Measurements from ENCODE around the gene LYL1. TPM values are rescaled to one million over a fixed set of nuclear protein-coding genes. Genes with fewer than 3 reads are reported as not detected.

LYL1 gene
- total and polyA plus RNA-seq, 2 donors (not counting 1 experiment from before 2014, with no cell fraction given), result 112 to 125 TPM

DNA sequence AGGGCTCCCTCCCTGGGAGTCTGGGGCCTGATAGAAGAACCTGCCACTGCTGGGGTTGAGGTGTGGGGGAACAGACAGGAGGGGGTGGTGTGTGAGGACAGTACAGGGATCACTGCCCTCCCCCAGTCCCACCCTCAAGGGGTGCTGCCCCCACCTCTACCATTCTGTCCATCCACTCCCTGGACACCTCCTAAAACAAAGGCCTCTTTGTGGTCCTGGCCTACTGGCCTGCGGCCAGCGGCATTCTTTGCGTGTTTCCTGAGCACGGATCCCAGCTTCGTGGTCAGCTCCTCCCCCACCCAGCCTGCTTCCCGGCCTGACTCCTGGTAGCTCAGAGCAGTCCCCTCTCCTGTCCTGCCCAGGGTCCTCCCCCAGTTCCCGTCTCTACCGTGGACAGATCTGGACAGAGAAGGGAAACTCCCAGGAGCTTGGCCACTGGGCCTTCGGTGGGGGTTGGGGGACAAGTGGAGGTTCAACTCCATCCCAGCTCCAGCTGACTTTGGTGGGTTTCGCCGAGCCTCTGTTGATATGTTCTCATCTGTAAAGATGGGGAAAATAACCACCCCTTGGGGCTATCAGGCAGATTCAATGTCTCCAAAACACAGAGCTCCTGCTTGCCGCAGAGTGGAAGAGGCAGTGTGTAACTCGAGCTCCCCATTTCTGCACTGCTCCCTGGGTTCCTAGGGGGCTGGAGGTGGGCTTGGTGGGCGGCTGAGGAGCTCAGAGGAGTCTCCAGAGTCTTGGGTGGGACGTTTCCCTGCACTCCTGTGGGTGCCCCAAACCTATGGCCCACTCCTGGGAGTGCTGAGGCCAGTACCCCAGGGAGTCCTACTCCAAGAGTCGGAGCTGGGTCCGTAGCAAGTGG, 48.7 kb downstream of the LYL1 start:
- Histone ChIP-seq H3K27ac (ENCODE audit: low read length in 2 of 2) (no peak overlapping the region), H3K4me1 (ENCODE audit: control insufficient read depth in 2 of 2, insufficient read depth in 2 of 2, low read length in 2 of 2) (peaks cover 9% of the 10 kb centered on the region in 2 donors), H3K9me3 (ENCODE audit: control extremely low read depth in 1 of 3, control insufficient read depth in 2 of 3, insufficient read depth in 1 of 3, low read length in 2 of 3) (peaks cover 0 to 3% (median 0%) of the 10 kb centered on the region in 3 donors), H3K4me2 (replicated peaks; ENCODE audit: low read depth, low read length, poor library complexity, severe bottlenecking) (no peak overlapping the region), H4K20me1 (ENCODE audit: control insufficient read depth, insufficient read depth, low read length, poor library complexity, severe bottlenecking) (no peaks in the 10 kb centered on the region), H2AFZ (ENCODE audit: insufficient read depth, low read depth, low read length, poor library complexity, severe bottlenecking) (no peak overlapping the region), H3K27me3 (replicated peaks in 1 of 4; ENCODE audit: control extremely low read depth in 1 of 4, control insufficient read depth in 3 of 4, insufficient read depth in 4 of 4, low read length in 3 of 4) (peaks cover 0 to 39% (median 11%) of the 10 kb centered on the region in 4 experiments), H3K79me2 (ENCODE audit: control insufficient read depth, insufficient read depth, low read length) (no peaks in the 10 kb centered on the region), H3K4me3 (ENCODE audit: control extremely low read depth in 1 of 5, extremely low read depth in 1 of 5, insufficient read depth in 1 of 5, low read depth in 2 of 5, low read length in 4 of 5) (no peak overlapping the region), H3K9ac (ENCODE audit: low read length) (no peak overlapping the region), H3K36me3 (replicated peaks in 1 of 2; ENCODE audit: control extremely low read depth in 1 of 2, control insufficient read depth in 1 of 2, extremely low read depth in 1 of 2, insufficient read depth in 2 of 2, low read length in 1 of 2) (no peaks in the 10 kb centered on the region)
- DNase-seq, result no peak
- CTCF ChIA-PET, result interaction anchor here (0.6 to 2.2 kb wide), 5 partner anchors 18 to 76 kb away, joined by 3 to 9 read pairs (median 3); no protein-coding TSS in a partner anchor
- Mint-ChIP-seq H3K4me1 (peaks cover 5% of the 10 kb centered on the region), H3K27ac (no peak overlapping the region), H3K9me3 (ENCODE audit: insufficient read depth) (no peaks in the 10 kb centered on the region), H3K4me3 (no peak overlapping the region), H3K27me3 (peaks cover 41% of the 10 kb centered on the region)
- POLR2A ChIA-PET, result no interaction called here
- no peak for TF ChIP-seq EZH2 (IDR thresholded peaks at IDR 0.05; ENCODE audit: borderline replicate concordance, insufficient read depth, low read depth, low read length, poor library complexity, severe bottlenecking)
- TF ChIP-seq, protein P1, sequence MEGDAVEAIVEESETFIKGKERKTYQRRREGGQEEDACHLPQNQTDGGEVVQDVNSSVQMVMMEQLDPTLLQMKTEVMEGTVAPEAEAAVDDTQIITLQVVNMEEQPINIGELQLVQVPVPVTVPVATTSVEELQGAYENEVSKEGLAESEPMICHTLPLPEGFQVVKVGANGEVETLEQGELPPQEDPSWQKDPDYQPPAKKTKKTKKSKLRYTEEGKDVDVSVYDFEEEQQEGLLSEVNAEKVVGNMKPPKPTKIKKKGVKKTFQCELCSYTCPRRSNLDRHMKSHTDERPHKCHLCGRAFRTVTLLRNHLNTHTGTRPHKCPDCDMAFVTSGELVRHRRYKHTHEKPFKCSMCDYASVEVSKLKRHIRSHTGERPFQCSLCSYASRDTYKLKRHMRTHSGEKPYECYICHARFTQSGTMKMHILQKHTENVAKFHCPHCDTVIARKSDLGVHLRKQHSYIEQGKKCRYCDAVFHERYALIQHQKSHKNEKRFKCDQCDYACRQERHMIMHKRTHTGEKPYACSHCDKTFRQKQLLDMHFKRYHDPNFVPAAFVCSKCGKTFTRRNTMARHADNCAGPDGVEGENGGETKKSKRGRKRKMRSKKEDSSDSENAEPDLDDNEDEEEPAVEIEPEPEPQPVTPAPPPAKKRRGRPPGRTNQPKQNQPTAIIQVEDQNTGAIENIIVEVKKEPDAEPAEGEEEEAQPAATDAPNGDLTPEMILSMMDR (IDR thresholded peaks at IDR 0.05), result no peak
- WGBS (ENCODE audit: insufficient coverage), result 89% methylated on average over 16 of the region's 17 CpGs
- no peak for ATAC-seq (ENCODE audit: low read depth)
- intact Hi-C loops (cut with micrococcal nuclease), result no loop called here

DNA sequence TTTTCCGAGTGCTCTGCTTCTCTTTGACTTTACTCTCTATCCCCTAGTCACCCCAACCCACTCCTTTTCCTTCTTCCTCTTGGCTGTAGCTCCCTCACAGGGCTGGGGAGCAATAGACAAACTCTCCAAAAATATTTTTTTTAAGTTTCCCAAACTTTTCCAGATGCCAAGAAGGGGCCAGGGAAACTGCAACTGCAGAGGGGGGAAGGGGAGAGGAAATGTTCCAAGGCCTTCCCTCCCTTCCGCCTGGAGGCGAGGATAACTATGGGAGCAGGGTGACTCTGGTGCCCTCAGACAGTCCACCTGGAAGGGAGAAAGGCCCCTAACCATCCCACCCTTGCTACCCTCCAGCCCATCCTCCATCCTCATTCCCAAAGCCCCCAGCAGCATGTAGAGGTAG, 49.4 kb downstream of the LYL1 start:
- intact Hi-C loops (cut with micrococcal nuclease), result no loop called here
- Mint-ChIP-seq H3K4me1 (peaks cover 5% of the 10 kb centered on the region), H3K27me3 (peaks cover 35% of the 10 kb centered on the region), H3K27ac (no peak overlapping the region), H3K9me3 (ENCODE audit: insufficient read depth) (no peaks in the 10 kb centered on the region), H3K4me3 (no peak overlapping the region)
- TF ChIP-seq, protein P1 (IDR thresholded peaks at IDR 0.05), result no peak
- no peak for TF ChIP-seq EZH2 (IDR thresholded peaks at IDR 0.05; ENCODE audit: borderline replicate concordance, insufficient read depth, low read depth, low read length, poor library complexity, severe bottlenecking)
- H3K4me1 ChIP-seq (ENCODE audit: control insufficient read depth in 2 of 2, insufficient read depth in 2 of 2, low read length in 2 of 2), result peaks cover 9% of the 10 kb centered on the region in 2 donors
- no peak overlapping the region for H3K27ac ChIP-seq (ENCODE audit: low read length in 2 of 2)
- no peaks in the 10 kb centered on the region for H3K36me3 ChIP-seq (replicated peaks in 1 of 2; ENCODE audit: control extremely low read depth in 1 of 2, control insufficient read depth in 1 of 2, extremely low read depth in 1 of 2, insufficient read depth in 2 of 2, low read length in 1 of 2)
- no peak overlapping the region for H3K4me3 ChIP-seq (ENCODE audit: control extremely low read depth in 1 of 5, extremely low read depth in 1 of 5, insufficient read depth in 1 of 5, low read depth in 2 of 5, low read length in 4 of 5)
- WGBS (ENCODE audit: insufficient coverage), result 93% methylated on average over 1 of the region's 3 CpGs
- ATAC-seq (ENCODE audit: low read depth), result no peak
- H3K9me3 ChIP-seq (ENCODE audit: control extremely low read depth in 1 of 3, control insufficient read depth in 2 of 3, insufficient read depth in 1 of 3, low read length in 2 of 3), result peaks cover 0 to 3% (median 0%) of the 10 kb centered on the region in 3 donors
- no peak overlapping the region for H3K4me2 ChIP-seq (replicated peaks; ENCODE audit: low read depth, low read length, poor library complexity, severe bottlenecking)
- CTCF ChIA-PET, result interaction anchor here (2.2 to 3.9 kb wide), 2 partner anchors 9 to 41 kb away, joined by 9 to 25 read pairs; no protein-coding TSS in a partner anchor
- H3K27me3 ChIP-seq (replicated peaks in 1 of 4; ENCODE audit: control extremely low read depth in 1 of 4, control insufficient read depth in 3 of 4, insufficient read depth in 4 of 4, low read length in 3 of 4), result peaks cover 0 to 36% (median 11%) of the 10 kb centered on the region in 4 experiments
- DNase-seq, result no peak
- no peak overlapping the region for H2AFZ ChIP-seq (ENCODE audit: insufficient read depth, low read depth, low read length, poor library complexity, severe bottlenecking)
- H3K9ac ChIP-seq (ENCODE audit: low read length), result no peak overlapping the region
- POLR2A ChIA-PET, result no interaction called here
- no peaks in the 10 kb centered on the region for H3K79me2 ChIP-seq (ENCODE audit: control insufficient read depth, insufficient read depth, low read length)
- H4K20me1 ChIP-seq (ENCODE audit: control insufficient read depth, insufficient read depth, low read length, poor library complexity, severe bottlenecking), result no peaks in the 10 kb centered on the region
